ENCODE measurements around the gene FMNL3. TPM values are rescaled to one million over a fixed set of nuclear protein-coding genes. Genes with fewer than 3 reads are reported as not detected.
A peak's percentile ranks its signal among the peaks of the same experiment; 100 is the strongest.

The FMNL3 gene
- total RNA-seq, 6 donors from 2014 or later: 13.0 to 46.7 (median 29.4) TPM

DNA sequence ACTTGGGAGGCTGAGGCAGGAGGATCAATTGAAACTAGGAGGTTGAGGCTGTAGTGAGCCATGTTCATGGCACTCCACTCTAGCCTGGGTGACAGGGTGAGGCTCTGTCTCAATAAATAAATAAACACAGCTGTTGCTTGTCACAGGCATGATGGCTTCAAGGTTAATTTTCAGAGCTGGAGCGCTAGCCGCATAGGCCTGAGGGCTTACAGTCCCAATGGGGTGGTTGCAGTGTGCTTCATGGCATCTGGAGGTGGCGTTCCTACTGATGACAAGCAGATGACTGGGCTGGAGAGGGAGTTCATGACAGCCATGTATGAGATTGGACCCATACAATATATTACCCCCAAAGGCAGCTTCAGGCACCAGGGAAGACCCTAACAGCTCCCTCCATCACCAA lies 1.6 kb upstream of the FMNL3 start:
- no peaks in the 10 kb centered on the region for H3K27me3 ChIP-seq
- H3K9me3 ChIP-seq: no peaks in the 10 kb centered on the region
- H3K27ac ChIP-seq: no peak overlapping the region
- no peak for DNase-seq
- H3K4me1 ChIP-seq: peaks cover 6 to 32% (median 20%) of the 10 kb centered on the region in 4 donors
- WGBS, 2 donors: 79 to 94% methylated on average over 3 of the region's 3 CpGs
- H3K36me3 ChIP-seq: no peaks in the 10 kb centered on the region
- ATAC-seq (ENCODE audit: low FRiP score in 2 of 2): no peak
- TF ChIP-seq EP300 (IDR thresholded peaks at IDR 0.05): no peak
- H3K4me3 ChIP-seq: no peak overlapping the region

DNA sequence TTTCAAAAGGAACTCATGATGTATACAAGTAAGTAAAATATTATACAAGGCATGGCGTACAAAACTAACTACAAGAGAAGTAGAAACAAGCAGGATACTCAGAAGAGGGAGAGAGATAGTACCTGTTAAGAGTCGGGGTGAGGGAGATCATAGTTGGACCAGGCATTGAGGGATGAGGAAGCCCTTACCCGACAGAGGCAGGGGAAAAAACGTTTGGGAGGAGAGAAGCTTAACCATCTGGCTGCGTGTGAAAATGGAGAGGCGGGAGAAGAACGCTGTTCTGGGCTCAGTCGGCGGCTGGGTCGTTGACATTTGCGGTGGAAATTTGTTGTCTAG lies 575 bp upstream of the FMNL3 start:
- peaks cover 15 to 43% (median 30%) of the 10 kb centered on the region in 4 donors for H3K4me1 ChIP-seq
- no peaks in the 10 kb centered on the region for H3K27me3 ChIP-seq
- H3K36me3 ChIP-seq: no peaks in the 10 kb centered on the region
- peak overlapping the region in 2 of 4 donors; percentile 55 to 87 for H3K4me3 ChIP-seq
- H3K9me3 ChIP-seq: no peaks in the 10 kb centered on the region
- ATAC-seq (ENCODE audit: low FRiP score in 2 of 2) (no peak), DNase-seq (no peak)
- H3K27ac ChIP-seq: peak overlapping the region in 1 of 4 donors; percentile 92
- TF ChIP-seq, protein P1, sequence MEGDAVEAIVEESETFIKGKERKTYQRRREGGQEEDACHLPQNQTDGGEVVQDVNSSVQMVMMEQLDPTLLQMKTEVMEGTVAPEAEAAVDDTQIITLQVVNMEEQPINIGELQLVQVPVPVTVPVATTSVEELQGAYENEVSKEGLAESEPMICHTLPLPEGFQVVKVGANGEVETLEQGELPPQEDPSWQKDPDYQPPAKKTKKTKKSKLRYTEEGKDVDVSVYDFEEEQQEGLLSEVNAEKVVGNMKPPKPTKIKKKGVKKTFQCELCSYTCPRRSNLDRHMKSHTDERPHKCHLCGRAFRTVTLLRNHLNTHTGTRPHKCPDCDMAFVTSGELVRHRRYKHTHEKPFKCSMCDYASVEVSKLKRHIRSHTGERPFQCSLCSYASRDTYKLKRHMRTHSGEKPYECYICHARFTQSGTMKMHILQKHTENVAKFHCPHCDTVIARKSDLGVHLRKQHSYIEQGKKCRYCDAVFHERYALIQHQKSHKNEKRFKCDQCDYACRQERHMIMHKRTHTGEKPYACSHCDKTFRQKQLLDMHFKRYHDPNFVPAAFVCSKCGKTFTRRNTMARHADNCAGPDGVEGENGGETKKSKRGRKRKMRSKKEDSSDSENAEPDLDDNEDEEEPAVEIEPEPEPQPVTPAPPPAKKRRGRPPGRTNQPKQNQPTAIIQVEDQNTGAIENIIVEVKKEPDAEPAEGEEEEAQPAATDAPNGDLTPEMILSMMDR (IDR thresholded peaks at IDR 0.05): peak in 1 of 6 experiments; percentile 9
- no peak for TF ChIP-seq POLR2A (IDR thresholded peaks at IDR 0.05)
- 40 to 49% methylated on average over 11 of the region's 11 CpGs for WGBS, 2 donors

DNA sequence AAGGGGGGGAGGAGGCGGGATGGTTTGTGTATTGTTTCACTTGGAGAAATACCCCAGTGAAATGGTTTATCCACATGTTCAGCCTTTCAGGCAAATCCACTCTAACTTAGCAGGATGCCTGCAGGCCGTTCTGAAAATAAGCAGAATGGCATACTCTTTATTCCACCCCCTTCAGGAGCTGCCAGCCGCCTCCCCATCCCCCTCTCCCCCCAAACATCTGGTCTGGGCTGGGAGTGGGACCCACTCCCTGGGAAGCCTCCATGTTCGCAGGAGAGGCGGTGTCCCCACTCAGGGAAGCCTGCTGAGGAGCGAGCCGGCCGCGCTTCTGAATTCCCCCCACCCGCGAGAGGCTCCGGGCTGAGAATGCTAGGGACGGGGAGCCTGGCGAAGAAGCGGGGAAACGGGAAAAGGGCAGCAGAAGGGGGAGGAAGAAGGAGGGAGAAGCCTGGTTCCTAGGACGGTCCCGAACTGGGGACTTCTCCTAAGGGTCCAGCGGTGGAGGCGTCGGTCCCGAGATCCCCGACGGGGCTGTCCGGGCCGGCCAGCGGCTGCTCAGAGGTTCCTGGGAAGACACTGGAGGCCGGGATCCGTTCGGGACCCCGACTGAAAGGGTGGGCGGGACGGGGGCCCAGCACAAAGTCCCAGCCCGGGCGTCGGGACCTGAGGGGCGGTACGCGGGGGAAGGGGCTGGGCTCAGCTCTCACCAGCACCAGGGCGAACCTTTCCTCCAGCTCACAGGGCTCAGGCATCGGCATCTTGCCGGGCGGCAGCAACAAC lies 666 bp downstream of the FMNL3 start:
- no peaks in the 10 kb centered on the region for H3K27me3 ChIP-seq
- no peak for TF ChIP-seq EP300 (IDR thresholded peaks at IDR 0.05)
- WGBS, 2 donors: 3 to 7% methylated on average over 22 to 31 of the region's 43 CpGs
- peak overlapping the region; percentile 92 to 96 (median 94) for H3K27ac ChIP-seq
- H3K4me3 ChIP-seq: peak overlapping the region; percentile 55 to 87 (median 82)
- DNase-seq (peak in 1 of 2 donors; percentile 29), ATAC-seq (ENCODE audit: low FRiP score in 2 of 2) (peak; percentile 1 to 41)
- H3K9me3 ChIP-seq: no peaks in the 10 kb centered on the region
- no peaks in the 10 kb centered on the region for H3K36me3 ChIP-seq
- peaks cover 16 to 48% (median 34%) of the 10 kb centered on the region in 4 donors for H3K4me1 ChIP-seq

DNA sequence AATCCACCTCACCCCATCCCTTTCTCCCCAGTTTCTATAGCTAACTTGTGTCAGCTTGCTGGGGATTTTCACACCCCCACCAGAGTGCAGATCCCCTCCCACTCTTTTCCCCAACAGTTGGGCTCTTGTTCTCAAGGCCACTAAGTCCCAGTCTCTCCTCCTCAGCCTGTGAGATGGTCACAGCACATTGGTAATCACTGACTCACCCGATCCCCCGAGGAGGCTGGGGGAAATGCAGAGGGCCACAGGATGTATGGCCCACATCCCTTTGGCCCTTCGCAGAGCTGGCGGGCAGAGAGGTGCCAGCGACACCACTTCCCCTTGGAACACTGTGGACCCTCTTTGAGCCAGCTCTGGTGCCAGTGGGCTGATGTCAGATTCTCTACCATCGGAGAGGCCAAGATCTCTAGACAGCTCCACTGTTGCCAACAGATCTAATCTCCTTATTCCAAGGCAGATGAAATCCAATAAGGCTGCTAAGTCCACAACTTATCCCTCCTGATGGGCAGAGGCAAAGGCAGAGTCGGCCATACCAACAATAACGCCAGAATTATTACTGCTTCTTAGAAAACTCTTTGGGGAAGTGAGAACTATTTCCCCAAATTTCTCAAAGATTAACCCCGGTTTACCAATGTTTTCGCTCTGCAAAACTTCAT lies 1.6 kb downstream of the FMNL3 start:
- 31 to 35% methylated on average over 10 of the region's 10 CpGs for WGBS, 2 donors
- DNase-seq (peak in 1 of 2 donors; percentile 47), ATAC-seq (ENCODE audit: low FRiP score in 2 of 2) (no peak)
- TF ChIP-seq POLR2AphosphoS5 (IDR thresholded peaks at IDR 0.05) (peak; percentile 64 to 69), EP300 (IDR thresholded peaks at IDR 0.05) (peak in 2 of 4 donors; percentile 35 to 52), POLR2A (IDR thresholded peaks at IDR 0.05) (peak in 2 of 4 donors; percentile 18 to 31)
- TF ChIP-seq, protein P1 (IDR thresholded peaks at IDR 0.05): no peak
- Histone ChIP-seq H3K4me1 (peaks cover 16 to 48% (median 34%) of the 10 kb centered on the region in 4 donors), H3K9me3 (no peaks in the 10 kb centered on the region), H3K36me3 (no peaks in the 10 kb centered on the region), H3K27ac (peak overlapping the region; percentile 92 to 96 (median 94)), H3K4me3 (peak overlapping the region in 3 of 4 donors; percentile 55 to 87 (median 84)), H3K27me3 (no peaks in the 10 kb centered on the region)

DNA sequence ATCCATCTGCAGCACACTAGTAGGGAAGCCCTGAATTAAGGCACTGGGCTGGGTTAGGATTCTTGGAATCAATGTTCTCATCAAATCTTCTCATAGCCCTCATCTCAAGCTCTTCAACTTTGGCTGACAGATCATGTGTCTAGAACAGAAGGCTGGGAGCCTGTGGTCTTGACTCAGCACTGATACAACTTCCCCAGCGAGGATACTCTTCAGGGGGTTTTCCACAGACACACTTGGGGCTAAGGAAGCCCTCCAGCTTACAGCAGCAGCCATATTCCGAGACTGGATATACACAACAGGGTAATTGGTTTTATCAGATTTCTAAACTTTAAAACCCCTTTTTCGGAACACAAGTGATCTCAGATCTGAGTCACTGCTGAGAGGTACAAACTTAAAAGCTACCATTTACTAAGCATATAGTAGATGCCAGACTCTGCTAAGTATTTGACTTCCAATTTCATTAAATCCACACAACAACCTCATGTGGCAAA lies 3.5 kb downstream of the FMNL3 start:
- H3K36me3 ChIP-seq: no peaks in the 10 kb centered on the region
- peaks cover 28 to 62% (median 46%) of the 10 kb centered on the region in 4 donors for H3K4me1 ChIP-seq
- TF ChIP-seq EP300 (IDR thresholded peaks at IDR 0.05): no peak
- TF ChIP-seq, protein P1 (IDR thresholded peaks at IDR 0.05): no peak
- no peak for TF ChIP-seq POLR2AphosphoS5 (IDR thresholded peaks at IDR 0.05)
- no peak for TF ChIP-seq POLR2A (IDR thresholded peaks at IDR 0.05)
- no peaks in the 10 kb centered on the region for H3K27me3 ChIP-seq
- H3K4me3 ChIP-seq: no peak overlapping the region
- peak overlapping the region; percentile 2 to 38 (median 33) for H3K27ac ChIP-seq
- DNase-seq (peak in 1 of 2 donors; percentile 27), ATAC-seq (ENCODE audit: low FRiP score in 2 of 2) (no peak)
- no peaks in the 10 kb centered on the region for H3K9me3 ChIP-seq
- WGBS, 2 donors: 55 to 72% methylated on average over 3 of the region's 3 CpGs
